Right renal pelvis (tissue), 4 donors: ENCODE results near the gene B3GNT9. TPM values are rescaled to one million over a fixed set of nuclear protein-coding genes. Genes with fewer than 3 reads are reported as not detected.
"Not testable (repeated sequence)": the region's sequence is repeated elsewhere in the genome, so short reads cannot be mapped to it uniquely, and the experiment has no call there.

Experiments
- DNase-seq, 4 donors: peaks; one replicate each; pipeline ENCODE4 v3.0.0-alpha.2; 2013; ENCODE audit warnings: low read depth in 4 of 4, low spot score in 3 of 4, missing footprints in 1 of 4
- polyA plus RNA-seq, 4 donors: library from polyadenylated mRNA; unstranded; fragments of 120-200 nt; gene quantifications; one replicate each; pipeline ENCODE4 v1.2.1, GENCODE V29; 2013; ENCODE audit not compliant: insufficient read length in 4 of 4

Gene B3GNT9
- polyA plus RNA-seq, 4 donors: 8.4 to 11.9 (median 10.9) TPM

DNA sequence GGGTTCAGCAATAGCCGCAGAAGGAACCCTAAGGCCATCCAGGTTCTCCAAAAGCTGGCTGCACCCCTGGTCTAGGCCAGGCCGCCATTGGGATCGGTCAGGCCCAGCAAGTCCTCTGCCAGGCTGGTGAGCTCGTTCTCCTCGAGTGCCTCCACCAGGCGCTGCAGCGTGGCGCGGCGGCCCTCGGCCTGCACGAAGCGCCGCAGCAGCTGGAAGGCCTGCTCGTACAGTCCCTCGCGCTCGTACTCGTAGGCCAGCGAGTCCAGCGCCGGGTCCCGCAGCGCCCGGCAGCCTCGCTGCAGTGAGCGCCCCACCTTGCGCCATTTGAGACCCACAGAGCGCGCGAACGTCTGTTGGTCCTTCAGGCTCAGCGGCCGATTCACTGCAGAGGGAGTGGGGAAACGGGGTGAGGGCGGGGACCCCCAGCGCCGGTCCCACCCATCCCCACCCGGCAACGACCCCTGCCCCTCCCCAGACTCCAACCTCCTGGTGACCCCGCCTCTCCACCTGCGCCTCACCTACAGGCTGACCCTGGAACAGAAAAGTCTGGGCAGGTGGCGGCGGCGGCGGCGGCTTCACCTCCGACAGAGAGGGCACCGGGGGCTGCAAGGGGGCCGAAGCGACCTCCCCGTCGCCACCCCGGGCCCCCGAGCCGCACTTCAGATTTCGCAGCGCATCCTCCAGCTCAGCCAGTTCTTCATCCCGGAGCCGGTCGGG is 3.9 kb upstream of the B3GNT9 start:
- no peak for DNase-seq

DNA sequence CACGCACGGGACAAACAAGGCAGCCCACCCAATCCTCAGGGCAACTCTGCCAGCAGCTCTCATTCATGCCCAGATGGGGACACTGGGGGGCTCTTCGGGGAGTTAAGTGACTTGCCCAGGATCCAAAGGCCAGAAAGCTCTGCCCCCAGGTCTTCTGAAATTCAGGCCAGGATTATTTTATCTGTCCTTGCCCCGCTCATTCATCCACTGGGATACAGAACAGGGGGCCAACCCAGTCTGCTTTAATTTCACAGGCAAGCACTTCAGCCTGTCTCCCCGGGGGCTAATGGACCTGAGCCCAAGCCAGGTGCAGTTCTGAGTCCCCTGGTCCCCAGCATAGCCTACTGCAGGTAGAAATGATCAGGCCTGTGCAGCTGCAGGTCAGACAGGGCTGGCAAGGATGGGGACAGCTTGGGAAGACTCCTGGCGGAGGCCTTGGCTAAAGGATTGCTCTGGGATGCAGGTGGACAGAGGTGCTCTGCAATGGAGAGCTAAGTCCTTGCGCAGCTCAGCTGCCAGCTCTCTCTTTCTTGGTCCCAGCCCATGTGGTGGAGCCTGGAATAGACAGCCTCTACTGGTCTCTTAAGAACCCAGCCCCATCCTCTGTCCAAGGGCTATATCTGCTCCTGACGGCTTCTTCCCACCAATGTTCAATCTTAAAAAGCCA is 766 bp upstream of the B3GNT9 start:
- DNase-seq: no peak

DNA sequence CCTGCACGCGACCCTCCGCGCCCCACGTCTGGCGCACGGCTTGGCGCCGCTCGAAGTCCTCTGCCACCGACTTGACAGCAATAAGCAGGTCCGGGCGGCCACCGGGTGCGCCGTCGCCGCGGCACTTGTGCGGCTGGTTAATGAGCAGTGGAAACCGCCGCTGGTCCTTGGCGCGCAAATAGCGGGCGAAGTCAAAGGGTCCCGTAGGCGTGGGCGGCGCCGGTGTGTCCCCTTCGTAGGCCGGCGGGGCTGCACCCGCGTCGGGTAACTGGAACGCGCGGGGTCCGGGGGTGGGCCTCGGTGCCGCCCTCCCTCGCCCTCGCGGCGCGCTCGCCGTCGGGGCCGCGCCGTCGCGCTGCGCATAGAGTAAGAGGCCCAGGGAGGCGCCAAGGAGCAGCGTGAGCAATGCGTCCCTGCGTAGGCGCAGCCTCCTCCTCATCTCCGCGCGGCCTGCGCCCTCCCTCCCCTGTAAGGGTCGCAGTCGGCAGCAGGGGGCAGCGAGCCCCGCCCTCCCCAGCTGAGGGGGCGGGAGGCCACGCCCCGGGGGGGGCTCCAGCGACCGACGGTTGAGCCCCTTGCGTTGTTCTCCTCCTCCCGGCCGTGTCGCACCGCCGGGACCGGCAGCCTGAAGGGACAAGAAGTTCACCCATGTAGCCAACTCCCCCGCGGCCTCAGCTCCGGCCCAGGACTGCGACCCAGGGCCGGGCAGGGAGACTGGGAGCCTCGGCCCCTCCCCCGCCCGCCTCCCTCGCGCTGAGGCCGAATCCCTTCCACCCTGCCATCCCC is 558 bp downstream of the B3GNT9 start:
- no peak for DNase-seq

DNA sequence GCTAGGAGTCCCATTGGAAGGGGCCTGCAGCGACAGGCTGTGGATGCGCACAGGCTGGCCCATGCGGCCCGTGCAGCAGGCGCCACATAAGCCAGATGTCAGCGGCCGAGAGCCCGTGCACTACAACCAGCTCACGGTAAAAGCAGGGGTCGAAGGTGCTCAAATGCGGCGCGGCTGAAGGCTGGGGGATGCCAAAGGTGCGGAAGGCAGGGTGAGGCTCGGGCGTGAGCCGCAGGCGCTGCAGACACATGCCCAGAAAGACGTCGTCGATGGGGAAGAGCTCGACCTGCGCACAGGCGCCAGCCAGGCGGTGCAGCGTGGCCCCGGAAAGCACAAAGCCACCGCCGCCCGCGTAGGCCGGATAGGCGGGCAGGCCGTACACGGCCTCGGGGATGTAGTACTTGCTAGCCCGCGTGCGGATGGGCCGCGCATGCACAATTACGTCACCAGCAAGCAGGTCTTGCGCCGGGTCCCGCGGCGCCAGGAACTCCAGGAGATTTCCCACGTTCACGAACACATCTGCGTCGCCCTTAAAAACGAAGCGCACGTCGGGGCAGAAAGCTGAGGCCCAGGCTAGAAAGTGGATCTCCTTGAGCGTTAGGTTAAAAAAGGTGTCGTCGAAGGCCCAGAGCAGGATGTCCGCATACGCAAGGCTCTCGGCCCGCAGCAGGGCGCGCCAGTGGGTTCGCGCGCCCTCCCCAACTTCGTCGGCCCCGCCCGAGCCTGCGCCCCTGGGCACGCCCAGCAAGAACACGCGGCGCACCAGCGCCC is 1.3 kb downstream of the B3GNT9 start:
- DNase-seq: no peak

DNA sequence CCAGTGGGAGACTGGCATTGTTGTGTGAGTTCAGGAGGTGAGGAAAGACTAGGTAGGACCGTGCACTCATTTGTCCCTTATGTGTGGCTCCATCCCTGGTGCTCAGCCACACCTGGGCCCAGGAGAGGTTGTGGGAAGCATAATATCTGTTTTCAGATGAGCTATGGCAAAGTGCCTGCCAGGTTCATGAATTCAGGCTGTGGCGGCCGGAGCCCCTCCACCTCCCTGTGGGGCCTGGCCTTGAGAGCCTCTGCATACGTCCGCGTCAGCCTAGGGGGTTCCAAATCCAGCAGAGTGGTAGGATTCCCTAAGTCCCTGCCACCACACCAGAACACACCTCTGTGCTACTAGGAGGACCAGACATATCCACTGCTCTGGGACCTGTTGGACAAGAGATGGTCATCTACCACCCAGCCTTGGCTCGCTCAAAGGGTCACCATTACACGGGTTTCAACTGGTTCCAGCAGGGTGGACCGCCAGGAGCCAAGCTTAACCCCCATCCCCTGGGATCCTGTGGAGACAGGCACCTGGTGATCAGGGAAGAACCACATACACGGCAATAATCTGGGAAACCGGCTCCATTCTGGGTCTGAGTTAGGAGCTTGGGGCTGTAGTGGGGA is 2.0 kb downstream of the B3GNT9 start:
- no peak for DNase-seq

DNA sequence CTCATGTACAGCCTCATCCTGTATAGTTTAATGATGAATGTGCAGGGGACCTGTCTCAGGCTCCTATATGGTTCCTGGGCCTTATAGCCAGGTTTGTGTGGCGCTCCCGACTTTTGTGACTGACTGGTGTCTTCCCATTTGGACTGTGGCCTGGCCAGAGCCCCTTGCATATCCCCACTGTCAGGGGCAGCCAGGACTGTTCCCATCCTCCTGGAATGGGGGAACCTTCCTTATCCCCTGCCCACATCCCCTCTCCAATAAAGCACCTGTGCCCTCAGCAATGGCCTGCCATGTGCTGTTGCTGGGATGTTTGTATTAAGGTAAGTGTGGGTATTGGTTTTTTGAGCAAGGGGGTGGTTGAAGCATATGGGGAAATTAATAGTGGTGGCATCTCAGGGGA is 2.6 kb downstream of the B3GNT9 start:
- no peak for DNase-seq

DNA sequence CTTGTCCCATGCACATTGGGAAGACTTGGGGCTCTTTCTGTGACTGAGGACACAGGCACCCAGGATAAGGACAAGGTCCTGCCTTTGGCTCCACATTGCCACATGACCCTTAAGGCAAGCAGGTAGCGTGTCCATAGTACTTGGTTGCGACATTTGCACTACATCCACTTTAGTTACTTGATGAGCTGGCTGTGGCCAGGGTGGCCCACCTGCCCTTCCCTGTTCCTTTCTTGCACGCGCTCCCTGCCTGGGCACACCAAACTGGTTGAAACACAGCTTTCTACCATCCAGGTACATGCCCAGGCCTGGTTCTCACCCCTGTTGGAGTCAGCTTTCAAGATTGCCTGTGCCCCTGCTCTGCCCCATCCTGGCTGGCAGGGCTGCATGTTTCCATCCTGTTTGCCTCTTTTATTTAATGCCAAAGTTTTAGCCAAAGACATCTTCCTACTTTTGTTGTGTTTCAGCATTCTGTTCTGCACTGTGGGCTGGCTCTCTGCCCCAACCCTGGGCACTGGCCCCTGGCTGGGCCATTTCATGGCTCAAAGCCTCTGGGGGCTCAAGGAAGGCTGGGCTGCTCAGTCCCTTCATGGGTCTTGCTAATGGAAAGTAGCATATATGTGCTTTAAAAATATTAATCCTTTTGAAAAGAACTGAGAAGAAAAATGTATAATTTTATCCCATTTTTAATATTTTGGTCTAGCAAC is 3.2 kb downstream of the B3GNT9 start:
- DNase-seq: no peak

DNA sequence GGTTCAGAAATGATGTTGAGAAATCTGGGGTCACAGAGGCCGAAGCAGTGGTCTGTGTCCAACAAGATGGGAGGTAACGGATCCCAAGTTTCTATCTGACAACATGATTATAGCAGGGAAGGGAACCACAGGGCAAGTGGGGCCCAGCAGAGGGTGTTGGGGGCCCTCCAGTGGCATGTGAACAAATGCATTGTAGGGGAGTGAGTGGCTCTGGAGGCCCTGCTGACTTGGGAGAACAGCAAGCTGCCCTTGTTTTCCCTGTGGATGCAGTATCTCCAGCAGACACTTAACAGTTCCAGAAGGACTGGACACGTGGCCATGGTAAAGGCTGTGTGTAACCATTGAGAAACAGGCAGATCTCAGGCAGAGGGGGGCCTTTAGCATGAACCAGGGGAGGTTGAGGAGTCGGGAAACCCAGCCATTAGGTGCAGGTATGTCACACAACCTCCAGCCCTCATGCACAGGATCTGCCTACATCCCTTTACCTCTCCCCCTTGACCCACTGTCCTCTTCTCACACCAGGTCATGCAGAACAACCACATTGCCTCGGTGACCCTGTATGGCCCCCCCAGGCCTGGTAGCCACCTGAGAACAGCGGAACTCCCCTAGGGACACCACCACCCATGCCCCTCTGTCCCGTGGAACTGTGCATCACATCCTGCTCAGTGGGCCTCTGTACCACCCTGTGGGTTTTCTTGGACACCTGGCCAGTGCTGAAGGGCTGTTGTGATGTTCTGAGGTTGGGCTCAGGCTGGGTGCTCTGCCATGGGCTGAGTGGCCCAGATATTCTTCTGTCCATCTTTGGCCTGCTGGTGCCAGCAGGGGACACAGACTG is 4.1 kb downstream of the B3GNT9 start:
- no peak for DNase-seq

DNA sequence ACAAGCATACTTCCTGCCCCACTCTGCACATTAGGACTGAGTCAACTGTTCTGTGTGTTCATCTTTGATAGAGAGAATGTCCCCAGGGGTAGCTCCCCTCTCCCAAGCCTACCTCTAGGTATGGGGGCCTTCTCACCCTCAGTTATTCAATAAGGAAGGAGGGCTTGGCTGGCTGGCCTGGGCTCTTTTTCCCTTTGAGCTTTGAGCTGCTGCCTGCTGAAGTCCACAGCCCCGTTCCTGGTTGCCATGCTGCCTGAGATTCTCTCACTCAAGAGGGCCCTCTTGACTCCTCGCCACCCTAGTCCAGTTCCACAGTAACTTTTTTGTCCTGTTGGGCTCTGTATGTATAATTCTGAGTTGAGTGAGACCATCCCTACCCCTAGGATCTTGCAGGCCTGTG is 5.1 kb downstream of the B3GNT9 start:
- no peak for DNase-seq

DNA sequence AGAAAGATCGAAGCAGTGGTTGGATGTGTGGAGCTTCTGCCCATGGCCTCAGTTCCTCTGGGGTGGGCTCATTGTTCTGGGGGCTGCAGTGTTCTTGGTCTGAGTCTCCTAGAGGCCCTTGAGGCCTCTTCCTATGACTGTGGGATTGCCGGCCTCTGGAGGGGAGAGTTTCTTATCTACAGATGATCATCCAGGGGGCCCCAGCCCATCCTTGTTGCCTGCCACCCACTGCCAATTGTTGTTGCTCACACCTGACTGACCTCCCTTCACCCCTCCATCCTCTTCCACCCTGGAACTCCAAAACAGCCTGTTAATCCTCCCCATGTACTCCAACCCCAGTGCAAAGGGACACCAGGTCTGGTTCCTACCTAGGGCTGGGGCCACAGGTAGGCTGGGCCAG is 5.9 kb downstream of the B3GNT9 start:
- DNase-seq: no peak

DNA sequence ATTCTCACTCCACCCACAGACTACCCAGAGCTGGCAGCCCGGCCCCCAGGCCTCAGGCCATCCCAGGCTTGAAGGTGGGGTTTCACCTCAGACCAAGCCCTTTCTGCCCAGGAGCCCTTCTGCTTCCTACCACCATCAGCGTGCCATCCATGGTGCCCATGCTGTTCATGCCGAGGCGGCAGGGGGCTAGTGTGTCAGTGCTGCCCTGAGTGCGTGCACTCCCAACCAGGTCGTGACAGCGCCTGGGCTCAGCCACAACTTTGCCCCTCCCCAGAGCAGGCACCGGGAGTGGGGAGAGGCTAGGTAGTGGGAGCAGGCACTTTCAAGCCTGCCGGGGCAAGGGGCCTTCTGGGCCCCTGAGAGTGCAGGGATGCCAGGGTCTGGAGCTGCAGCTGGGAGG is 8.5 kb downstream of the B3GNT9 start:
- no peak for DNase-seq

DNA sequence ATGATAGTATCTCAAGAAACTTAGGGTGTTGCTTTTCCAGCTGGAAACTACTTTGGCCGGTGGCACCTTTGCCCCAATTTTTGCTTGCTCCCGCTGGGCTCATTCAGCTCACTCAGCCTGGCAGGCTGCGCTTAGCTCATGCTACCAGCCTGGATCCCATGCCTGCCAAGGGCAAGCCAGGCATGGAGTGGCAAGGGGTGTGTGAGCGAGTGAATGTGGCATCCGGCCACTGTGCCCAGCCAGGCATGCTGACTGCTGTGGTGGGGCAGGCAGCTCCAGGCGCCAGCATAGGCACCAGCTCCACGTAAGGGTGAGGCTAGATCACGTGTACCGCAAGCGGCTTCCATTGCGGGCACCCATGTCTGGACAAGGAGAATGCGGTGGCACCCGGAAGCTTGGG is 9.4 kb downstream of the B3GNT9 start:
- no peak for DNase-seq

DNA sequence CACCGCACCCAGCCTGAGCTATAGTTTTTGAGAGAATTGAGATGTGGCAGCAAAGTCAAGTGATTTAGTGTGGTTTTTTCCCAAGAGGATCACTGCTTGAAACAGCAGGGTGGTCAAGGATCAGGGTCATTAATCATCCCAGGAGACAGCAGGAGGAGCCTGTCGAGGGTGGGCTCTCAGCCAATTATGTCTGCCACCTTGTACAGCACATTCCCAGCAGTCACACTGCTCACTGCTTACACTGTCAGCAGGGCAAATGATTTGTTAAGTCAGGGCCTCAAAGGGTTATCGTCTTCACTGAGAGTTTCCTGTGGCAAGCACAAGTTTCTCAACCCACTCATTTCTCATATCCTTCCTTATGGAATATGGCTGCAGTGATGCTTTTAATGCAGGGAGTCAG is 13.2 kb downstream of the B3GNT9 start:
- no peak for DNase-seq

DNA sequence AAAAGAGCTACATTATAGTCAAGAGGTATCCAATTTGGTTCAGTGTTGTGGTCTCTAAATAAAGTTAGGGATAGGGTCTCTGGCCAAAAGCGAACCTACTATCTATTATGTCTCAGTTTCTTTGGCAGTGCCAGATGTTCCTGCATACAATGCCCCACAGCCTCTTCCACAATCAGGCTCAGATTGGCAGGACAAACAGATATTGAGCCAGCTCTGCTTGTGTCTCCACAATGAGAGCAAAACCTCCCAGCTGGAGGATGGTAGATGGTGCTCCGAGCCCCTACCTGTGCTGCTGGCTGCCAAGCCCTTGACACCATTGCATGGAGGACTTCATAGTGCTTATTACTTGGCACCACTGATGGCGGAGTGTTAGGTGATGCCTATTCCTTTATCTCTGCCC is 21.4 kb downstream of the B3GNT9 start:
- DNase-seq: no peak

DNA sequence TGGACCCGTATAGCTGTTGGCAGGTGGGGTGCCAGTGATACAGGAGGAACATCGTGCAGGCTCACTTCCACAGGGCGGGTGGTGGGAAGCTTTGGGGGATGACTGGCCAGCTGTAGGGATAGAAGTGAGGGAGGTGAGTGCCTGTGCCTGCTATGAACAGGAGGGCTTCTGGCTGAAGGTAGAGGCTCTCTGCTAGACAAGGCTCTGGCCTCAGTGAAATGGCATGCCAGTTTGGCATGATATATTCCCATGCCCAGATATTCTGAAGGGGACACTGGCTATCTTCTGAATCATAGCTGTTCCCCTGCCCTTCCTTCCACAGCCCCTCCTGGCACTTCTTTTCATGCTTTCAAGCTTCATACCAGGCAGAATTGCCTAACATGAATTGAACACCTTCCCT is 21.9 kb downstream of the B3GNT9 start:
- DNase-seq: no peak

DNA sequence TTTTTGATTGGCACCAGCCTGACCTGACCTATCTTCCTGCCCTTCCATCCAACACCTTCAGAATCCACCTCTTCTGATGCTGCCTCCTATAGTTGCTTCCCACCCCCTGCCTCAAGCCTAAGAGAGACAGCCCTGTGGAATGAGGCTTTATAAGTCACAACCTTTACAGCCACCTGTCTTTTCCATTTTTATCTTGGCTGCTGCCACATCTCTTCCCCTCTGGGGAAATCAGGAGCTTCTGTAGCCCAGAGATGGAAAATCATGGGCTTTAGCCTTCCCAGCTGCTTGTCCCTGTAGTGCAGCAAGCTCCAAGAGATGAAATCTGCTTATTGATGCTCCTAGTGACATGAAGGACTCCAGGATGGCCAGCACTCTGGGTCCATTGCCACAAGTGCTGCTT is 22.4 kb downstream of the B3GNT9 start:
- DNase-seq: no peak

DNA sequence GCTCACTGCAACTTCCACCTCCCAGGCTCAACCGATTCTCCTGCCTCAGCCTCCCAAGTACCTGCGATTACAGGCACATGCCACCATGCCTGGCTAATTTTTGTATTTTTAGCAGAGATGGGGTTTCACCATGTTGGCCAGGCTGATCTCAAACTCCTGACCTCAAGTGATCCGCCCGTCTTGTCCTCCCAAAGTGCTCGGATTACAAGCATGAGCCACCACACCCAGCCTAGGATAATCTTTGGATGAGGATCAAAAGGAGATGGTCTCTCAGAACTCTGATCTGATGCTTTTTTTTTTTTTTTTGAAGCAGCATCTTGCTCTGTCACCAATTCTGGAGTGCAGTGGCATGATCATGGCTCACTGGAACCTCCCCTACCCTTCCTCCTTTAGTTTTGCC is 28.0 kb downstream of the B3GNT9 start:
- not testable (repeated sequence) for DNase-seq

DNA sequence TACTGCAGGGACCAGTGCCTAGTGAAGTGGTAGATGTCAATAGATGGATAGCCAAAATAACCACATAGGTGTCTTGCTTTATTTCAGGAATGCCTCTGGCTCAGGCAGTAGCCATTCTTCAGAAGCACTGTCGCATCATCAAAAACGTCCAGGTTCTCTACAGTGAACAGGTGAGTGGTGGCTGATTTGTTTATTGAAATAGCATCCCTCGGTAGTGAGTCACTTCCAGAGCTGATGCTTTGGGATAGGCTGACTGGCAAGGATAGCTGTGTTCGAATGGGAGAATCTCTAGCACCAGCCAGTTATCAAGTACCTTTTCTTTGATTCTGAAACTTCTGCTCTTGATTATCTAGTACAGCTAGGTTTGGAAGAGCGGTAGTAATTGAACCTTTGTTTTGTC is 30.8 kb downstream of the B3GNT9 start:
- DNase-seq: no peak

DNA sequence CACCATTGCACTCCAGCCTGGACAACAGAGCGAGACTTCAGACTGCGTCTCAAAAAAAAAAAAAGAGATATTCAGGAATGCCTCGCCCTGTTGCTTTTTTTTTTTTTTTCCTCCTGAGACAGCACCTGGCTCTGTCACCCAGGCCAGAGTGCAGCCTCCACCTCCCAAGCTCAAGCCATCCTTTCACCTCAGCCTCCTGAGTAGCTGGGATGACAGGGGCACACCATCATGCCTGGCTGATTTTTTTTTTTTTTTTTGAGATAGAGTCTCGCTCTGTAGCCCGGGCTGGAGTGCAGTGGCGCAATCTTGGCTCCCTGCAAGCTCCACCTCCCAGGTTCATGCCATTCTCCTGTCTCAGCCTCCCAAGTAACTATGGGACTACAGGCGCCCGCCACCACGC is 33.1 kb downstream of the B3GNT9 start:
- DNase-seq: no peak
